IMR-90 (cell line): Measurements from ENCODE around the gene SLC9A5. TPM values are rescaled to one million over a fixed set of nuclear protein-coding genes. Genes with fewer than 3 reads are reported as not detected.
A peak's percentile ranks its signal among the peaks of the same experiment; 100 is the strongest.

Experiments
- ATAC-seq: fragments of 200-7000 bp; cut with Tn5 transposase; 2 replicates; pipeline ENCODE4 v1.9.1; 2020; ENCODE audit warnings: low read depth, mild to moderate bottlenecking, moderate library complexity
- BruUV-seq: library from RNA; stranded (reverse); fragments of 400-500 nt; replicated peaks from 2 replicates; lab custom pipeline; 2021; lab: Mats Ljungman, UMichigan
- CTCF ChIA-PET: fragments of 300-600 bp; formaldehyde crosslinking; extraction: SDS; loops from one replicate; lab custom pipeline; 2021; ENCODE audit warnings: antibody characterized with exemption; lab: Yijun Ruan, JAX
- POLR2A ChIA-PET: fragments of 300-600 bp; sonication (Branson Sonifier 250); formaldehyde crosslinking; loops from one replicate; lab custom pipeline; 2022; ENCODE audit warnings: antibody characterized with exemption; ENCODE audit not compliant: unreplicated experiment; lab: Charles Lee
- DNase-seq: peaks from one replicate; pipeline ENCODE4 v3.0.0; 2013
- H2AFZ ChIP-seq: replicated peaks from 2 replicates; pipeline ENCODE3; 2013; ENCODE audit warnings: low read length, mild to moderate bottlenecking; ENCODE audit not compliant: poor library complexity
- H2AK5ac ChIP-seq: 2 replicates; pipeline ENCODE4 v1.6.1; 2013; ENCODE audit warnings: low read depth, low read length, inconsistent platforms
- H2AK9ac ChIP-seq: replicated peaks from 2 replicates; pipeline ENCODE3; 2013; ENCODE audit warnings: mild to moderate bottlenecking, low read depth, low read length, moderate library complexity; ENCODE audit not compliant: poor library complexity
- H2BK120ac ChIP-seq: 2 replicates; pipeline ENCODE4 v1.6.1; 2013; ENCODE audit warnings: low read depth, low read length, inconsistent platforms
- H2BK15ac ChIP-seq: 3 replicates; pipeline ENCODE4 v1.6.1; 2013; ENCODE audit warnings: low read depth, low read length, inconsistent platforms
- H2BK20ac ChIP-seq: 2 replicates; pipeline ENCODE4 v1.6.1; 2013; ENCODE audit warnings: low read depth, mild to moderate bottlenecking, inconsistent platforms, low read length, moderate library complexity
- H2BK5ac ChIP-seq: 2 replicates; pipeline ENCODE4 v1.6.1; 2013; ENCODE audit warnings: mild to moderate bottlenecking, low read depth, low read length, inconsistent platforms; ENCODE audit not compliant: poor library complexity, severe bottlenecking
- H3K14ac ChIP-seq: replicated peaks from 2 replicates; pipeline ENCODE4 v1.6.1; 2013; ENCODE audit warnings: low read depth, low read length, inconsistent platforms
- H3K18ac ChIP-seq: 2 replicates; pipeline ENCODE4 v1.6.1; 2013; ENCODE audit warnings: low read depth, low read length, control low read depth
- H3K23ac ChIP-seq: 2 replicates; pipeline ENCODE4 v1.6.1; 2013; ENCODE audit warnings: low read depth, low read length, inconsistent platforms
- H3K27ac ChIP-seq: 2 replicates; pipeline ENCODE4 v1.5.1; 2013; ENCODE audit warnings: mild to moderate bottlenecking, control low read depth, low read length; ENCODE audit not compliant: insufficient read depth
- H3K27me3 ChIP-seq: 2 replicates; pipeline ENCODE4 v1.6.1; 2013; ENCODE audit warnings: low read length; ENCODE audit not compliant: control insufficient read depth, insufficient read depth
- H3K36me3 ChIP-seq: 2 replicates; pipeline ENCODE4 v1.6.1; 2013; ENCODE audit warnings: low read length, mixed read lengths; ENCODE audit not compliant: control insufficient read depth, insufficient read depth
- H3K4ac ChIP-seq: 2 replicates; pipeline ENCODE4 v1.6.1; 2013; ENCODE audit warnings: low read depth, low read length, inconsistent platforms
- H3K4me1 ChIP-seq: 2 replicates; pipeline ENCODE4 v1.6.1; 2013; ENCODE audit warnings: low read length, mixed read lengths; ENCODE audit not compliant: control insufficient read depth, insufficient read depth
- H3K4me2 ChIP-seq: 2 replicates; pipeline ENCODE4 v1.6.1; 2013; ENCODE audit warnings: low read depth, mild to moderate bottlenecking, control low read depth, low read length, moderate library complexity
- H3K4me3 ChIP-seq: 2 replicates; pipeline ENCODE4 v1.5.1; 2013; ENCODE audit warnings: low read depth, mild to moderate bottlenecking, control low read depth, low read length, moderate library complexity; ENCODE audit not compliant: insufficient read depth
- H3K56ac ChIP-seq: 2 replicates; pipeline ENCODE4 v1.6.1; 2013; ENCODE audit warnings: low read length, inconsistent platforms; ENCODE audit not compliant: insufficient read depth; ENCODE audit errors: extremely low read depth
- H3K79me1 ChIP-seq, 2 experiments: 2 replicates each; pipeline ENCODE4 v1.6.1; 2013; ENCODE audit warnings: low read length in 2 of 2, inconsistent platforms in 1 of 2, low read depth in 1 of 2
- H3K9ac ChIP-seq: 2 replicates; pipeline ENCODE4 v1.6.1; 2013; ENCODE audit warnings: low read depth, low read length, control low read depth
- H3K9me1 ChIP-seq: 2 replicates; pipeline ENCODE4 v1.6.1; 2013; ENCODE audit warnings: low read length, inconsistent platforms; ENCODE audit not compliant: insufficient read depth
- H3K9me3 ChIP-seq: 2 replicates; pipeline ENCODE4 v1.6.1; 2013; ENCODE audit warnings: low read length; ENCODE audit not compliant: control insufficient read depth, insufficient read depth
- H4K20me1 ChIP-seq: 2 replicates; pipeline ENCODE4 v1.6.1; 2013; ENCODE audit warnings: low read length, inconsistent platforms; ENCODE audit not compliant: insufficient read depth
- H4K5ac ChIP-seq: 2 replicates; pipeline ENCODE4 v1.6.1; 2013; ENCODE audit warnings: mild to moderate bottlenecking, low read depth, low read length, control low read depth
- H4K8ac ChIP-seq, 2 experiments: 2 replicates each; pipeline ENCODE4 v1.6.1; 2013; ENCODE audit warnings: low read depth in 2 of 2, low read length in 2 of 2, control low read depth in 1 of 2, inconsistent platforms in 1 of 2
- H4K91ac ChIP-seq: 2 replicates; pipeline ENCODE4 v1.6.1; 2013; ENCODE audit warnings: low read depth, low read length, inconsistent platforms; ENCODE audit not compliant: insufficient read depth
- BHLHE40 ChIP-seq: fragments of 150-350 bp; IDR thresholded peaks from 2 replicates; pipeline ENCODE4 v1.6.1; 2016; ENCODE audit warnings: mild to moderate bottlenecking, low read depth, low read length
- CHD1 ChIP-seq: IDR thresholded peaks from 2 replicates; pipeline ENCODE4 v1.6.1; 2012; ENCODE audit warnings: low read depth, low read length, improper control_type of control experiment
- ELK1 ChIP-seq: fragments of 150-350 bp; IDR thresholded peaks from 2 replicates; pipeline ENCODE4 v1.6.1; 2016; ENCODE audit warnings: low read depth, mild to moderate bottlenecking, low read length, moderate library complexity, borderline replicate concordance
- FOS ChIP-seq: fragments of 150-350 bp; IDR thresholded peaks from 2 replicates; pipeline ENCODE4 v1.6.1; 2016; ENCODE audit warnings: low read depth, low read length
- MAFK ChIP-seq: IDR thresholded peaks from 2 replicates; pipeline ENCODE4 v1.6.1; 2012; ENCODE audit warnings: low read depth, low read length, improper control_type of control experiment
- MAZ ChIP-seq: IDR thresholded peaks from 2 replicates; pipeline ENCODE4 v1.6.1; 2012; ENCODE audit warnings: low read depth, mild to moderate bottlenecking, low read length, improper control_type of control experiment, moderate library complexity, borderline replicate concordance
- MXI1 ChIP-seq: IDR thresholded peaks from 2 replicates; pipeline ENCODE4 v1.6.1; 2012; ENCODE audit warnings: low read depth, mild to moderate bottlenecking, low read length, moderate library complexity, borderline replicate concordance
- POLR2A ChIP-seq: IDR thresholded peaks from 2 replicates; pipeline ENCODE4 v1.6.1; 2012; ENCODE audit warnings: mild to moderate bottlenecking, low read depth, low read length
- RCOR1 ChIP-seq: IDR thresholded peaks from 2 replicates; pipeline ENCODE4 v1.6.1; 2012; ENCODE audit warnings: mild to moderate bottlenecking, low read length, improper control_type of control experiment; ENCODE audit not compliant: insufficient replicate concordance
- RFX5 ChIP-seq: IDR thresholded peaks from 2 replicates; pipeline ENCODE4 v1.8.0; 2012; ENCODE audit warnings: low read depth, mild to moderate bottlenecking, low read length, moderate library complexity
- SMC3 ChIP-seq: fragments of 150-350 bp; IDR thresholded peaks from 2 replicates; pipeline ENCODE4 v1.6.1; 2016; ENCODE audit warnings: low read depth, mild to moderate bottlenecking, antibody characterized with exemption, low read length, moderate library complexity
- USF2 ChIP-seq: fragments of 150-350 bp; IDR thresholded peaks from 2 replicates; pipeline ENCODE4 v1.6.1; 2017; ENCODE audit warnings: mild to moderate bottlenecking, antibody characterized with exemption, low read length, low read depth
- WGBS, 2 experiments: methylation state at CpG; one replicate each; pipeline versions ENCODE4 v1.1.5 to v1.1.7; 2013; ENCODE audit warnings: missing lambda C conversion rate in 2 of 2; ENCODE audit not compliant: insufficient read length in 1 of 2; ENCODE audit errors: extremely low coverage in 2 of 2; 5-methylcytosine and 5-hydroxymethylcytosine counted together
- dilution Hi-C: fragments of 300-500 bp; cut with HindIII; formaldehyde crosslinking; loops from one replicate; pipeline ENCODE4 v1.14.3; 2018; ENCODE audit warnings: low sequenced_read_pairs; ENCODE audit not compliant: unreplicated experiment
- in situ Hi-C: fragments of 300-500 bp; cut with MboI; formaldehyde crosslinking; loops from 3 replicates; pipeline ENCODE4 v1.14.3; 2019; ENCODE audit warnings: low sequenced_read_pairs, inconsistent platforms, mixed read lengths
- intact Hi-C: fragments of 100-400 bp; cut with micrococcal nuclease; formaldehyde crosslinking; loops from 2 replicates; pipeline ENCODE4 v1.10.0; 2022
- polyA plus RNA-seq, 3 experiments: library from polyadenylated mRNA; depleted of rRNA; stranded (reverse); fragments of >200 nt; gene quantifications; 2 replicates each; pipeline ENCODE4 v1.2.3, GENCODE V29; 2012; ENCODE audit warnings: low replicate concordance in 1 of 3
- total RNA-seq: library from RNA; depleted of rRNA; stranded (reverse); fragments of >200 nt; gene quantifications from 2 replicates; pipeline ENCODE4 v1.2.3, GENCODE V29; 2012

Gene SLC9A5
- total and polyA plus RNA-seq, 2 of the 4 experiments (the other 2 are of a cell fraction): 1.8 to 5.7 TPM

DNA sequence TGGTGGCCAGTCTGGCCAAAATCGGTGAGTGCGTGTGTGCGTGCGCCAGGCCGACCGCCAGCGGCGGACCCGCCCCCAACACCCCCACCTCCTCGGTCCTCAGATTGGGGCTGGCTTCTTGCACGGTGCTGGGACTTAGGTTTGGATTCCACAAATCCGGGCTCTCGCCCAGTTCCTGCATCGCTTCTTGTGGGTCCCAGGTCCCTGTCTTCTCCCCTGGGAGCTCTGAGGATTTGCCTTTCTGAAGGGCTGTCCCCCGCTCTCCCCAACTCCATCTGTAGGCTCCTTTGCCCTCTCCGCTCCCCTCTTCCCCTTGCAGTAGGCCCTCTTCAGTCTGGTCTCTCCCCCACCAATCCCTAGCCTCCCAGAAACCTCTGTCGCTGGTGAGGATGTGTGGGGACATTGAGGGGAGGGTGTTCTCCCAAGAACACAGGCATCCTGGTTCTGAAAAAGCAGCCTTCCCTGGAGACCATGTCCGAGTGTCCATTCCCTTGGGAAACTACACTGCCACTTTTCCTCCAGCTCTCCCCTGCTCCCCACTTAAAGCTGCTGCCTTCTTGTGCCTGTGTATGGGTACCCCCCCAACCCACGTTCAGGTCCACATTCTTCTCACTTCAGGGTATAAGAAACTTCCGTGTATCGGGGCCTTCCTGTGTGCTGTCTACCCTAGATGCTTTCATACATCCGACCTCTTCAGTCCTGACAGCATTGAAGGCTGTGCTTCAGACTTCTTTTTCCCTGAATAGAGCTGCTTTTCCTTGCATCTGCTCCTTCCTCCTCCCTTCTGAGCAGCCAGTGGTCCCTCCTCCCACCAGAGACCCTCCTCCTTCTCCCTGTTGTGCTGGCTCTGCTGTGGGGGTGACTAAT is 632 bp downstream of the SLC9A5 start:
- no peak overlapping the region for H3K18ac ChIP-seq
- BruUV-seq: no TSS peak
- H2AFZ ChIP-seq: peak overlapping the region; percentile 90
- peak overlapping the region; percentile 11 for H2BK5ac ChIP-seq
- H4K8ac ChIP-seq: peak overlapping the region; percentile 35 to 83; a peak in 3 of 4 replicates
- H3K4me1 ChIP-seq: peaks cover 29% of the 10 kb centered on the region
- H4K20me1 ChIP-seq: no peaks in the 10 kb centered on the region; the same call in 1 of the 2 replicates
- peak overlapping the region; percentile 19; the same call in 1 of the 3 replicates for H2BK15ac ChIP-seq
- DNase-seq: peak; percentile 35
- H2AK9ac ChIP-seq: peak overlapping the region; percentile 83
- H3K79me1 ChIP-seq: peaks cover 3 to 44% of the 10 kb centered on the region in 2 experiments; a peak in 3 of 4 replicates
- in situ Hi-C loops: loop anchor here (10.0 kb wide), 1 partner anchor 205 kb away; no protein-coding TSS in a partner anchor
- H3K27me3 ChIP-seq: no peaks in the 10 kb centered on the region
- H3K9me1 ChIP-seq: peaks cover 15% of the 10 kb centered on the region
- no peaks in the 10 kb centered on the region for H3K36me3 ChIP-seq
- intact Hi-C loops: loop anchor here (5.0 kb wide), 1 partner anchor 143 kb away; the partner anchor contains the start of gene TPPP3
- 1% methylated on average over 12 of the region's 22 CpGs; no CpG with 5 or more reads in 1 of the 2 experiments for WGBS, 2 experiments
- peak overlapping the region; percentile 49; the same call in 1 of the 2 replicates for H3K56ac ChIP-seq
- peak overlapping the region; percentile 48; the same call in 1 of the 2 replicates for H3K27ac ChIP-seq
- peak overlapping the region; percentile 30 for H2AK5ac ChIP-seq
- POLR2A ChIA-PET: interaction anchor here (0.6 to 0.7 kb wide), 2 partner anchors 11 to 205 kb away, joined by 3 read pairs; no protein-coding TSS in a partner anchor
- peak overlapping the region; percentile 55 for H3K9ac ChIP-seq
- peak overlapping the region; percentile 66 for H4K5ac ChIP-seq
- peak overlapping the region; percentile 59 for H3K4me3 ChIP-seq
- H3K23ac ChIP-seq: peak overlapping the region; percentile 88
- peak overlapping the region; percentile 51 for H3K4ac ChIP-seq
- CTCF ChIA-PET: interaction anchor here (1.4 kb wide), 1 partner anchor 11 kb away, joined by 4 read pairs; no protein-coding TSS in a partner anchor
- peak overlapping the region; percentile 78 for H3K4me2 ChIP-seq
- no peak for ATAC-seq
- peak overlapping the region; percentile 30 for H4K91ac ChIP-seq
- H3K14ac ChIP-seq: peak overlapping the region; percentile 67
- H3K9me3 ChIP-seq: no peaks in the 10 kb centered on the region
- 0 out of 2 replicates have a peak overlapping the region, but pooled peaks have one; percentile 0 for H2BK20ac ChIP-seq
- peak overlapping the region; percentile 4 for H2BK120ac ChIP-seq
- dilution Hi-C loops: no loop called here
- TF ChIP-seq MAZ (no peak; the same call in 1 of the 2 replicates), MXI1 (no peak), CHD1 (no peak), RFX5 (no peak), MAFK (no peak), RCOR1 (no peak), POLR2A (no peak), BHLHE40 (no peak), SMC3 (no peak), ELK1 (no peak), USF2 (no peak), FOS (no peak)
